Lower leg skin (tissue), 4 donors: Measurements from ENCODE around the gene PRPS1L1. TPM values are rescaled to one million over a fixed set of nuclear protein-coding genes. Genes with fewer than 3 reads are reported as not detected.

ENCODE experiments used
- DNase-seq, 2 donors: peaks; one replicate each; pipeline ENCODE4 v3.0.0-alpha.2; 2019; ENCODE audit warnings: low spot score in 2 of 2
- H3K4me3 ChIP-seq: fragments of 200-600 bp; sonication (generic); 2 replicates; pipeline ENCODE4 v1.5.1; 2017; ENCODE audit warnings: mild to moderate bottlenecking, low read depth; ENCODE audit not compliant: poor library complexity, severe bottlenecking
- CTCF ChIP-seq, 3 donors: fragments of 450-650 bp; IDR thresholded peaks; one replicate each; pipeline ENCODE4 v1.5.1; 2016; ENCODE audit warnings: antibody characterized with exemption in 3 of 3, mild to moderate bottlenecking in 3 of 3, moderate library complexity in 2 of 3
- POLR2A ChIP-seq, 2 donors: fragments of 450-650 bp; IDR thresholded peaks; one replicate each; pipeline ENCODE4 v1.6.1; 2016 to 2017; ENCODE audit warnings: antibody characterized with exemption in 2 of 2, mild to moderate bottlenecking in 1 of 2, moderate library complexity in 1 of 2
- WGBS, 2 donors: methylation state at CpG; one replicate each; pipeline ENCODE4 v1.1.5; 2018; 5-methylcytosine and 5-hydroxymethylcytosine counted together
- intact Hi-C: fragments of 100-400 bp; cut with DNase I; formaldehyde crosslinking; loops from one replicate; pipeline ENCODE4 v1.15.0; 2023; ENCODE audit warnings: low total_unique reads
- total RNA-seq, 4 donors: library from RNA; depleted of rRNA; stranded (reverse); fragments of >200 nt; gene quantifications; one replicate each; pipeline ENCODE4 v1.1.0, GENCODE V29; 2016

The PRPS1L1 gene
- total RNA-seq, 4 donors from 2014 or later, result not detected

GRCh38 chr7:18059171-18059570 lies 31.5 kb upstream of the PRPS1L1 start:
- intact Hi-C loops, result no loop called here
- 92 to 93% methylated on average over 4 of the region's 4 CpGs for WGBS, 2 donors
- no peak overlapping the region for H3K4me3 ChIP-seq
- DNase-seq, result no peak
- TF ChIP-seq CTCF (IDR thresholded peaks at IDR 0.05) (no peak), POLR2A (IDR thresholded peaks at IDR 0.05) (no peak)

GRCh38 chr7:18053941-18054340 lies 26.3 kb upstream of the PRPS1L1 start:
- TF ChIP-seq POLR2A (IDR thresholded peaks at IDR 0.05), result no peak
- TF ChIP-seq CTCF (IDR thresholded peaks at IDR 0.05), result no peak
- 84 to 85% methylated on average over 2 of the region's 2 CpGs for WGBS, 2 donors
- H3K4me3 ChIP-seq, result no peak overlapping the region
- no peak for DNase-seq
- intact Hi-C loops, result no loop called here

GRCh38 chr7:18053177-18053928 lies 25.7 kb upstream of the PRPS1L1 start:
- DNase-seq, result no peak
- 26 to 32% methylated on average over 2 of the region's 2 CpGs for WGBS, 2 donors
- intact Hi-C loops, result no loop called here
- H3K4me3 ChIP-seq, result no peak overlapping the region
- no peak for TF ChIP-seq CTCF (IDR thresholded peaks at IDR 0.05)
- TF ChIP-seq POLR2A (IDR thresholded peaks at IDR 0.05), result no peak

GRCh38 chr7:18049262-18049661 lies 21.6 kb upstream of the PRPS1L1 start:
- intact Hi-C loops, result no loop called here
- no peak for DNase-seq
- 75 to 83% methylated on average over 4 of the region's 4 CpGs for WGBS, 2 donors
- H3K4me3 ChIP-seq, result no peak overlapping the region
- TF ChIP-seq CTCF (IDR thresholded peaks at IDR 0.05) (no peak), POLR2A (IDR thresholded peaks at IDR 0.05) (no peak)

GRCh38 chr7:18046601-18047000 lies 19.0 kb upstream of the PRPS1L1 start:
- intact Hi-C loops, result no loop called here
- no peak overlapping the region for H3K4me3 ChIP-seq
- TF ChIP-seq POLR2A (IDR thresholded peaks at IDR 0.05) (no peak), CTCF (IDR thresholded peaks at IDR 0.05) (no peak)
- DNase-seq, result no peak
- 56 to 70% methylated on average over 1 of the region's 1 CpG for WGBS, 2 donors

- DNase-seq, result no peak
- intact Hi-C loops, result no loop called here
- H3K4me3 ChIP-seq, result no peak overlapping the region
- no peak for TF ChIP-seq CTCF (IDR thresholded peaks at IDR 0.05)
- no peak for TF ChIP-seq POLR2A (IDR thresholded peaks at IDR 0.05)
- WGBS, 2 donors, result 80 to 91% methylated on average over 3 of the region's 3 CpGs
These were observed 17.5 kb upstream of the PRPS1L1 start for GRCh38 chr7:18045171-18045570.
